ENCODE results near the gene GIT1. TPM values are rescaled to one million over a fixed set of nuclear protein-coding genes. Genes with fewer than 3 reads are reported as not detected.

GIT1 gene
- total and polyA plus RNA-seq, 2 experiments from 2014 or later = 15.9 to 60.9 TPM

- H3K4me3 ChIP-seq = peak overlapping the region; percentile 81
- peak overlapping the region; percentile 79 for H3K4me2 ChIP-seq
- peaks cover 30% of the 10 kb centered on the region for H3K79me2 ChIP-seq (replicated peaks; ENCODE audit: insufficient read depth)
- peak; percentile 86 for DNase-seq (ENCODE audit: low spot score)
- H3K9me3 Mint-ChIP-seq = no peaks in the 10 kb centered on the region
- no peak overlapping the region; the same call in 1 of the 2 replicates for H3K27ac ChIP-seq (ENCODE audit: low read depth)
- no peaks in the 10 kb centered on the region for H3K9me2 ChIP-seq (ENCODE audit: insufficient read depth)
- peaks cover 23% of the 10 kb centered on the region for H3F3A ChIP-seq (replicated peaks; ENCODE audit: low read depth)
- H3K27me3 Mint-ChIP-seq (ENCODE audit: insufficient read depth, low read depth, poor library complexity) = peaks cover 31% of the 10 kb centered on the region
- H3K4me1 Mint-ChIP-seq = peaks cover 43% of the 10 kb centered on the region
- H4K20me1 ChIP-seq (replicated peaks; ENCODE audit: insufficient read depth) = peaks cover 14% of the 10 kb centered on the region
- H3K36me3 Mint-ChIP-seq (ENCODE audit: low read depth) = no peaks in the 10 kb centered on the region; the same call in 2 of the 3 replicates
- peak; percentile 35 for ATAC-seq
- peaks cover 33% of the 10 kb centered on the region for H3K4me1 ChIP-seq (ENCODE audit: insufficient read depth)
- peak overlapping the region; percentile 99 for H2AFZ ChIP-seq
- H3K27me3 ChIP-seq (ENCODE audit: insufficient read depth) = peaks cover 12% of the 10 kb centered on the region
- H3K4me3 Mint-ChIP-seq = peak overlapping the region; percentile 89
- TF ChIP-seq JUNB (IDR thresholded peaks at IDR 0.05; ENCODE audit: unreplicated experiment) (no peak), CTCF (conservative IDR thresholded peaks at IDR 0.05; ENCODE audit: low read depth in 2 of 2) (no peak), CREB1 (CRISPR knock-in tag; IDR thresholded peaks at IDR 0.05; ENCODE audit: low read depth) (no peak), ETS1 (IDR thresholded peaks at IDR 0.05) (no peak), REST (IDR thresholded peaks at IDR 0.05; ENCODE audit: unreplicated experiment) (no peak), ZNF331 (CRISPR knock-in tag; IDR thresholded peaks at IDR 0.05; ENCODE audit: low read depth) (no peak), ZNF114 (CRISPR knock-in tag; IDR thresholded peaks at IDR 0.05) (no peak), EZH2phosphoT487 (IDR thresholded peaks at IDR 0.05; ENCODE audit: unreplicated experiment) (no peak), STAT1 (IDR thresholded peaks at IDR 0.05; ENCODE audit: unreplicated experiment) (no peak), EZH2 (IDR thresholded peaks at IDR 0.05; ENCODE audit: low read depth, unreplicated experiment) (no peak), NANOG (IDR thresholded peaks at IDR 0.05; ENCODE audit: borderline replicate concordance) (no peak), ZNF462 (CRISPR knock-in tag; IDR thresholded peaks at IDR 0.05) (no peak), POLR2AphosphoS5 (IDR thresholded peaks at IDR 0.05; ENCODE audit: low read depth) (no peak)
- peak overlapping the region; percentile 80 for H3K27ac Mint-ChIP-seq
- H3K36me3 ChIP-seq (ENCODE audit: insufficient read depth) = no peaks in the 10 kb centered on the region
Observed at GRCh38 chr17:29591146-29591736, 1.8 kb upstream of the GIT1 start.

Data from GM23338 (cell line).